GM18520 (cell line): ENCODE data around the gene GAS5.
A peak's percentile ranks its signal among the peaks of the same experiment; 100 is the strongest.
"Not testable (repeated sequence)": the region's sequence is repeated elsewhere in the genome, so short reads cannot be mapped to it uniquely, and the experiment has no call there.

Experiments used
- ATAC-seq: cut with Tn5 transposase; IDR thresholded peaks from one replicate; pipeline ENCODE4 v1.9.1; 2021; ENCODE audit not compliant: unreplicated experiment

The GAS5 gene

GRCh38 chr1:173870252-173871075, 2.7 kb upstream of the GAS5 start:
- peak; percentile 19 for ATAC-seq

GRCh38 chr1:173869021-173869359, 1.2 kb upstream of the GAS5 start:
- no peak for ATAC-seq

- ATAC-seq, result peak; percentile 32
These were observed 654 bp upstream of the GAS5 start, which contains the start of gene ZBTB37 for GRCh38 chr1:173868266-173869020. TSS of gene ZBTB37 (plus strand) at chr1:173868380. CDS start at chr1:173870226, 1,846 bp downstream.

- no peak for ATAC-seq
These were observed 542 bp downstream of the GAS5 start for GRCh38 chr1:173867141-173867752.

GRCh38 chr1:173866413-173867115, 1.2 kb downstream of the GAS5 start:
- ATAC-seq, result no peak

GRCh38 chr1:173865468-173866164, 2.2 kb downstream of the GAS5 start:
- ATAC-seq, result no peak

- ATAC-seq, result no peak
These were observed 3.5 kb downstream of the GAS5 start for GRCh38 chr1:173864179-173864867.

- no peak for ATAC-seq
These were observed 4.3 kb downstream of the GAS5 start for GRCh38 chr1:173863224-173864161.

- no peak for ATAC-seq
These were observed 5.0 kb downstream of the GAS5 start for GRCh38 chr1:173862769-173863223.

- not testable (repeated sequence) for ATAC-seq
These were observed 5.5 kb downstream of the GAS5 start for GRCh38 chr1:173862146-173862768.

- ATAC-seq, result no peak
These were observed 6.1 kb downstream of the GAS5 start for GRCh38 chr1:173861731-173862145.

- no peak for ATAC-seq
These were observed 7.7 kb downstream of the GAS5 start for GRCh38 chr1:173860065-173860464.

- not testable (repeated sequence) for ATAC-seq
These were observed 8.2 kb downstream of the GAS5 start for GRCh38 chr1:173859547-173859946.

- ATAC-seq, result no peak
These were observed 10.3 kb downstream of the GAS5 start for GRCh38 chr1:173857363-173857917.

- ATAC-seq, result no peak
These were observed 10.9 kb downstream of the GAS5 start for GRCh38 chr1:173856903-173857302.

- ATAC-seq, result no peak
These were observed 11.8 kb downstream of the GAS5 start for GRCh38 chr1:173856014-173856413.

- no peak for ATAC-seq
These were observed 14.7 kb downstream of the GAS5 start for GRCh38 chr1:173853074-173853473.

- no peak for ATAC-seq
These were observed 15.7 kb downstream of the GAS5 start for GRCh38 chr1:173852105-173852504.
